ENCODE results near the gene CCSER1. TPM values are rescaled to one million over a fixed set of nuclear protein-coding genes. Genes with fewer than 3 reads are reported as not detected.
"Not testable (repeated sequence)": the region's sequence is repeated elsewhere in the genome, so short reads cannot be mapped to it uniquely, and the experiment has no call there.

The CCSER1 gene
- total RNA-seq, 1 experiment from 2014 or later = not detected

GRCh38 chr4:91170768-91171167, 1043.6 kb downstream of the CCSER1 start:
- DNase-seq = no peak
- H3K36me3 ChIP-seq = no peaks in the 10 kb centered on the region
- no peak overlapping the region for H3K4me3 ChIP-seq
- H3K27me3 ChIP-seq = no peaks in the 10 kb centered on the region
- no peaks in the 10 kb centered on the region for H3K9me3 ChIP-seq

- Histone ChIP-seq H3K9me3 (no peaks in the 10 kb centered on the region), H3K36me3 (no peaks in the 10 kb centered on the region), H3K27me3 (no peaks in the 10 kb centered on the region), H3K4me3 (no peak overlapping the region)
- DNase-seq = no peak
These were observed 1044.0 kb downstream of the CCSER1 start for GRCh38 chr4:91171217-91171616.

- not testable (repeated sequence) for H3K27me3 ChIP-seq, DNase-seq, H3K4me3 ChIP-seq, H3K36me3 ChIP-seq, H3K9me3 ChIP-seq
These were observed 1057.9 kb downstream of the CCSER1 start for GRCh38 chr4:91185061-91185460.

- Histone ChIP-seq H3K27me3 (no peaks in the 10 kb centered on the region), H3K4me3 (peak overlapping the region; percentile 47), H3K9me3 (no peaks in the 10 kb centered on the region), H3K36me3 (no peaks in the 10 kb centered on the region)
- no peak for DNase-seq
These were observed 1071.8 kb downstream of the CCSER1 start for GRCh38 chr4:91198951-91199350.

GRCh38 chr4:91207535-91207934, 1080.3 kb downstream of the CCSER1 start:
- no peaks in the 10 kb centered on the region for H3K9me3 ChIP-seq
- H3K27me3 ChIP-seq = no peaks in the 10 kb centered on the region
- H3K4me3 ChIP-seq = no peak overlapping the region
- H3K36me3 ChIP-seq = no peaks in the 10 kb centered on the region
- no peak for DNase-seq

- DNase-seq = no peak
- no peak overlapping the region for H3K4me3 ChIP-seq
- no peaks in the 10 kb centered on the region for H3K36me3 ChIP-seq
- no peaks in the 10 kb centered on the region for H3K27me3 ChIP-seq
- H3K9me3 ChIP-seq = no peaks in the 10 kb centered on the region
These were observed 1085.0 kb downstream of the CCSER1 start for GRCh38 chr4:91212211-91212610.

GRCh38 chr4:91217831-91218403, 1090.7 kb downstream of the CCSER1 start:
- not testable (repeated sequence) for H3K9me3 ChIP-seq, H3K27me3 ChIP-seq, DNase-seq, H3K4me3 ChIP-seq, H3K36me3 ChIP-seq

GRCh38 chr4:91220315-91220714, 1093.1 kb downstream of the CCSER1 start:
- no peaks in the 10 kb centered on the region for H3K36me3 ChIP-seq
- no peaks in the 10 kb centered on the region for H3K9me3 ChIP-seq
- H3K27me3 ChIP-seq = no peaks in the 10 kb centered on the region
- H3K4me3 ChIP-seq = no peak overlapping the region
- no peak for DNase-seq

GRCh38 chr4:91222014-91222413, 1094.8 kb downstream of the CCSER1 start:
- H3K36me3 ChIP-seq = no peaks in the 10 kb centered on the region
- H3K27me3 ChIP-seq = no peaks in the 10 kb centered on the region
- H3K4me3 ChIP-seq = no peak overlapping the region
- DNase-seq = no peak
- H3K9me3 ChIP-seq = no peaks in the 10 kb centered on the region

- H3K4me3 ChIP-seq = no peak overlapping the region
- no peaks in the 10 kb centered on the region for H3K27me3 ChIP-seq
- H3K9me3 ChIP-seq = no peaks in the 10 kb centered on the region
- H3K36me3 ChIP-seq = no peaks in the 10 kb centered on the region
- DNase-seq = no peak
These were observed 1099.7 kb downstream of the CCSER1 start for GRCh38 chr4:91226867-91227266.

- Histone ChIP-seq H3K36me3 (no peaks in the 10 kb centered on the region), H3K4me3 (no peak overlapping the region), H3K9me3 (no peaks in the 10 kb centered on the region), H3K27me3 (no peaks in the 10 kb centered on the region)
- DNase-seq = no peak
These were observed 1101.5 kb downstream of the CCSER1 start for GRCh38 chr4:91228659-91229058.

GRCh38 chr4:91233164-91233563, 1106.0 kb downstream of the CCSER1 start:
- Histone ChIP-seq H3K9me3 (no peaks in the 10 kb centered on the region), H3K4me3 (no peak overlapping the region), H3K36me3 (no peaks in the 10 kb centered on the region), H3K27me3 (no peaks in the 10 kb centered on the region)
- no peak for DNase-seq

GRCh38 chr4:91243132-91243531, 1115.9 kb downstream of the CCSER1 start:
- Histone ChIP-seq H3K36me3 (no peaks in the 10 kb centered on the region), H3K27me3 (no peaks in the 10 kb centered on the region), H3K9me3 (no peaks in the 10 kb centered on the region), H3K4me3 (no peak overlapping the region)
- DNase-seq = peak; percentile 79

- Histone ChIP-seq H3K4me3 (no peak overlapping the region), H3K36me3 (no peaks in the 10 kb centered on the region), H3K9me3 (no peaks in the 10 kb centered on the region), H3K27me3 (no peaks in the 10 kb centered on the region)
- DNase-seq = no peak
These were observed 1128.8 kb downstream of the CCSER1 start for GRCh38 chr4:91256043-91256442.

GRCh38 chr4:91256751-91257150, 1129.6 kb downstream of the CCSER1 start:
- Histone ChIP-seq H3K36me3 (no peaks in the 10 kb centered on the region), H3K4me3 (no peak overlapping the region), H3K27me3 (no peaks in the 10 kb centered on the region), H3K9me3 (no peaks in the 10 kb centered on the region)
- DNase-seq = no peak

GRCh38 chr4:91257721-91258120, 1130.5 kb downstream of the CCSER1 start:
- no peak overlapping the region for H3K4me3 ChIP-seq

GRCh38 chr4:91258326-91258725, 1131.1 kb downstream of the CCSER1 start:
- H3K9me3 ChIP-seq = no peaks in the 10 kb centered on the region
- no peaks in the 10 kb centered on the region for H3K36me3 ChIP-seq
- no peak for DNase-seq
- no peak overlapping the region for H3K4me3 ChIP-seq
- H3K27me3 ChIP-seq = no peaks in the 10 kb centered on the region

More at GRCh38 chr4:91257721-91258120, 1130.5 kb downstream of the CCSER1 start:
- Histone ChIP-seq H3K27me3 (no peaks in the 10 kb centered on the region), H3K9me3 (no peaks in the 10 kb centered on the region), H3K36me3 (no peaks in the 10 kb centered on the region)
- DNase-seq = no peak

GRCh38 chr4:91267543-91267942, 1140.3 kb downstream of the CCSER1 start:
- H3K36me3 ChIP-seq = no peaks in the 10 kb centered on the region
- no peak overlapping the region for H3K4me3 ChIP-seq
- no peak for DNase-seq
- H3K27me3 ChIP-seq = no peaks in the 10 kb centered on the region
- no peaks in the 10 kb centered on the region for H3K9me3 ChIP-seq

GRCh38 chr4:91268481-91268880, 1141.3 kb downstream of the CCSER1 start:
- DNase-seq, H3K36me3 ChIP-seq: not testable (repeated sequence)

More at GRCh38 chr4:91268481-91268880, 1141.3 kb downstream of the CCSER1 start:
- not testable (repeated sequence) for H3K27me3 ChIP-seq, H3K9me3 ChIP-seq, H3K4me3 ChIP-seq
